Eye (tissue), 1 donor: ENCODE results near the gene SERPINB6.
"Not testable (repeated sequence)": the region's sequence is repeated elsewhere in the genome, so short reads cannot be mapped to it uniquely, and the experiment has no call there.

Experiments
- DNase-seq: peaks from one replicate; pipeline ENCODE4 v3.0.0-alpha.2; 2015

SERPINB6 gene

GRCh38 chr6:2971420-2972218 is at the start of gene SERPINB6:
Gene SERPINB6, minus strand, starts transcription at chr6:2971567. Its CDS starts 12,235 bp downstream, at chr6:2959332.
- DNase-seq, result peak; percentile 87

GRCh38 chr6:3019749-3020320 is 48.5 kb upstream of the SERPINB6 start:
- no peak for DNase-seq

GRCh38 chr6:3019065-3019464 is 47.7 kb upstream of the SERPINB6 start:
- no peak for DNase-seq

- DNase-seq, result no peak
These were observed 45.9 kb upstream of the SERPINB6 start for GRCh38 chr6:3017304-3017703.

- DNase-seq, result no peak
These were observed 45.3 kb upstream of the SERPINB6 start for GRCh38 chr6:3016473-3017280.

- no peak for DNase-seq
These were observed 43.8 kb upstream of the SERPINB6 start for GRCh38 chr6:3015144-3015543.

- DNase-seq, result no peak
These were observed 43.3 kb upstream of the SERPINB6 start for GRCh38 chr6:3014675-3015066.

GRCh38 chr6:3013901-3014674 is 42.7 kb upstream of the SERPINB6 start:
- no peak for DNase-seq

GRCh38 chr6:3013486-3013885 is 42.1 kb upstream of the SERPINB6 start:
- no peak for DNase-seq

- DNase-seq, result peak; percentile 44
These were observed 40.2 kb upstream of the SERPINB6 start for GRCh38 chr6:3011592-3011991.

GRCh38 chr6:3011158-3011557 is 39.8 kb upstream of the SERPINB6 start:
- no peak for DNase-seq

GRCh38 chr6:3009930-3010329 is 38.6 kb upstream of the SERPINB6 start:
- no peak for DNase-seq

GRCh38 chr6:3008712-3009265 is 37.4 kb upstream of the SERPINB6 start:
- not testable (repeated sequence) for DNase-seq

GRCh38 chr6:3007571-3007970 is 36.2 kb upstream of the SERPINB6 start:
- no peak for DNase-seq

- DNase-seq, result no peak
These were observed 35.1 kb upstream of the SERPINB6 start for GRCh38 chr6:3006476-3006875.

- no peak for DNase-seq
These were observed 34.5 kb upstream of the SERPINB6 start for GRCh38 chr6:3005874-3006273.

GRCh38 chr6:3005077-3005476 is 33.7 kb upstream of the SERPINB6 start:
- no peak for DNase-seq

GRCh38 chr6:3003226-3003625 is 31.9 kb upstream of the SERPINB6 start:
- not testable (repeated sequence) for DNase-seq

GRCh38 chr6:3001773-3002293 is 30.5 kb upstream of the SERPINB6 start:
- peak; percentile 63 for DNase-seq

GRCh38 chr6:3001146-3001772 is 29.9 kb upstream of the SERPINB6 start:
- no peak for DNase-seq

- no peak for DNase-seq
These were observed 28.5 kb upstream of the SERPINB6 start, which contains the start of gene NQO2 for GRCh38 chr6:2999618-3000557. Gene NQO2, plus strand, starts transcription at chr6:2999894. Its CDS starts 6,659 bp downstream, at chr6:3006553.
